Esophagus muscularis mucosa (tissue), 3 donors: ENCODE data around the gene KIF26B.

Experiments used
- CTCF ChIP-seq, 3 experiments: fragments of 200-600 bp in 2 of 3; fragments of 450-650 bp in 1 of 3; sonication (generic) in 2 of 3; IDR thresholded peaks; one replicate each; pipeline ENCODE4 v1.5.1; 2017 to 2019; ENCODE audit warnings: antibody characterized with exemption in 3 of 3, mild to moderate bottlenecking in 2 of 3, moderate library complexity in 1 of 3
- POLR2A ChIP-seq: fragments of 450-650 bp; IDR thresholded peaks from one replicate; pipeline ENCODE4 v1.6.1; 2017; ENCODE audit warnings: antibody characterized with exemption, moderate library complexity, mild to moderate bottlenecking, low read depth
- POLR2AphosphoS5 ChIP-seq, 2 donors: sonication (generic); formaldehyde crosslinking; IDR thresholded peaks; one replicate each; pipeline ENCODE4 v1.6.1; 2017; ENCODE audit warnings: antibody characterized with exemption in 2 of 2

- TF ChIP-seq POLR2A (no peak), CTCF (IDR thresholded peaks at IDR 0.05) (no peak), POLR2AphosphoS5 (IDR thresholded peaks at IDR 0.05) (no peak)
Observed at GRCh38 chr1:245440922-245441321, 286.1 kb downstream of the KIF26B start.
